GM23338 (cell line): ENCODE results near the gene NLRP1. TPM values are rescaled to one million over a fixed set of nuclear protein-coding genes. Genes with fewer than 3 reads are reported as not detected.

Experiments
- ATAC-seq: fragments of 200-7000 bp; cut with Tn5 transposase; 3 replicates; pipeline ENCODE4 v1.9.1; 2020
- DNase-seq: peaks from one replicate; pipeline ENCODE4 v3.0.0-alpha.2; 2015; ENCODE audit warnings: low spot score
- H2AFZ ChIP-seq: fragments of 200-600 bp; sonication (generic); 2 replicates; pipeline ENCODE4 v1.8.0; 2016; ENCODE audit warnings: antibody characterized with exemption, mild to moderate bottlenecking, moderate library complexity
- H3F3A ChIP-seq: fragments of 200-600 bp; sonication (generic); replicated peaks from 2 replicates; pipeline ENCODE4 v1.8.0; 2017; ENCODE audit warnings: antibody characterized with exemption, mixed run types, low read depth
- H3K27ac ChIP-seq: fragments of 200-600 bp; sonication (generic); 2 replicates; pipeline ENCODE4 v1.6.1; 2016; ENCODE audit warnings: low read depth
- H3K27me3 ChIP-seq: fragments of 200-600 bp; sonication (generic); 2 replicates; pipeline ENCODE4 v1.8.0; 2016; ENCODE audit warnings: mild to moderate bottlenecking, mixed run types, moderate library complexity; ENCODE audit not compliant: insufficient read depth
- H3K36me3 ChIP-seq: fragments of 200-600 bp; sonication (generic); 2 replicates; pipeline ENCODE4 v1.8.0; 2016; ENCODE audit warnings: mild to moderate bottlenecking; ENCODE audit not compliant: insufficient read depth
- H3K4me1 ChIP-seq: fragments of 200-600 bp; sonication (generic); 2 replicates; pipeline ENCODE4 v1.8.0; 2016; ENCODE audit warnings: mild to moderate bottlenecking, moderate library complexity; ENCODE audit not compliant: insufficient read depth
- H3K4me2 ChIP-seq: fragments of 200-600 bp; sonication (generic); 2 replicates; pipeline ENCODE4 v1.7.1; 2017; ENCODE audit warnings: mixed run types
- H3K4me3 ChIP-seq: fragments of 200-600 bp; sonication (generic); 2 replicates; pipeline ENCODE4 v1.6.1; 2016; ENCODE audit warnings: mixed run types
- H3K79me2 ChIP-seq: fragments of 200-600 bp; sonication (generic); replicated peaks from 2 replicates; pipeline ENCODE4 v1.8.0; 2017; ENCODE audit warnings: mild to moderate bottlenecking; ENCODE audit not compliant: insufficient read depth
- H3K9me2 ChIP-seq: fragments of 200-600 bp; sonication (generic); 2 replicates; pipeline ENCODE4 v1.8.0; 2017; ENCODE audit not compliant: insufficient read depth
- H4K20me1 ChIP-seq: fragments of 200-600 bp; sonication (generic); replicated peaks from 2 replicates; pipeline ENCODE4 v1.8.0; 2017; ENCODE audit warnings: mild to moderate bottlenecking; ENCODE audit not compliant: insufficient read depth
- H3K27ac Mint-ChIP-seq: 2 replicates; pipeline ENCODE4 v1.8.0; 2020; ENCODE audit warnings: inconsistent platforms, mild to moderate bottlenecking, moderate library complexity, mixed read lengths
- H3K27me3 Mint-ChIP-seq: 3 replicates; pipeline ENCODE4 v1.8.0; 2022; ENCODE audit warnings: low read depth, mild to moderate bottlenecking, moderate library complexity, mixed read lengths, inconsistent platforms; ENCODE audit not compliant: insufficient read depth, poor library complexity
- H3K36me3 Mint-ChIP-seq: 3 replicates; pipeline ENCODE4 v1.8.0; 2021; ENCODE audit warnings: low read depth, mild to moderate bottlenecking, inconsistent platforms, moderate library complexity, mixed read lengths
- H3K4me1 Mint-ChIP-seq: 3 replicates; pipeline ENCODE4 v1.8.0; 2020; ENCODE audit warnings: mild to moderate bottlenecking, inconsistent platforms, mixed read lengths
- H3K4me3 Mint-ChIP-seq: 3 replicates; pipeline ENCODE4 v1.8.0; 2021; ENCODE audit warnings: moderate library complexity, mild to moderate bottlenecking, inconsistent platforms, mixed read lengths
- H3K9me3 Mint-ChIP-seq: 3 replicates; pipeline ENCODE4 v1.8.0; 2020; ENCODE audit warnings: moderate library complexity, mild to moderate bottlenecking, inconsistent platforms, mixed read lengths
- EZH2 ChIP-seq: fragments of 200-600 bp; sonication (generic); IDR thresholded peaks from one replicate; pipeline ENCODE4 v1.8.0; 2017; ENCODE audit warnings: antibody characterized with exemption, mild to moderate bottlenecking, low read depth; ENCODE audit not compliant: unreplicated experiment
- POLR2AphosphoS5 ChIP-seq: IDR thresholded peaks from 2 replicates; pipeline ENCODE4 v1.6.1; 2016; ENCODE audit warnings: antibody characterized with exemption, low read depth
- ZNF114 ChIP-seq: fragments of 250-450 bp; sonication (Bioruptor Pico); IDR thresholded peaks from 2 replicates; pipeline ENCODE4 v1.5.0; 2020; ENCODE audit warnings: mild to moderate bottlenecking, moderate library complexity
- ZNF331 ChIP-seq: fragments of 250-450 bp; sonication (Bioruptor Pico); IDR thresholded peaks from 2 replicates; pipeline ENCODE4 v1.5.0; 2020; ENCODE audit warnings: low read depth, mild to moderate bottlenecking, moderate library complexity
- polyA plus RNA-seq: library from polyadenylated mRNA; unstranded; fragments of >200 nt; fragmentation: Nextera tagmentation; extraction: Ambion mirVana; gene quantifications from 2 replicates; pipeline ENCODE4 v1.2.1, GENCODE V29; 2016
- total RNA-seq: library from RNA; depleted of rRNA; stranded (reverse); fragments of >200 nt; shearing (Covaris generic); gene quantifications from 2 replicates; pipeline ENCODE4 v1.2.3, GENCODE V29; 2014
- TF ChIP-seq, protein P1 (sequence below), 2 experiments: fragments of 200-600 bp in 1 of 2; sonication (generic) in 1 of 2; conservative IDR thresholded peaks; 2 replicates each; pipeline versions ENCODE4 v1.5.1 to v1.6.1; 2016 to 2017; ENCODE audit warnings: antibody characterized with exemption in 2 of 2, low read depth in 2 of 2, mild to moderate bottlenecking in 2 of 2, moderate library complexity in 1 of 2
- TF ChIP-seq, protein P2 (sequence below): fragments of 250-450 bp; sonication (Bioruptor Pico); IDR thresholded peaks from 2 replicates; pipeline ENCODE4 v1.5.0; 2020; ENCODE audit warnings: mild to moderate bottlenecking, moderate library complexity
- TF ChIP-seq, protein P3 (sequence below): IDR thresholded peaks from one replicate; pipeline ENCODE4 v1.6.1; 2018; ENCODE audit warnings: antibody characterized with exemption; ENCODE audit not compliant: unreplicated experiment

NLRP1 gene
- total and polyA plus RNA-seq, 2 experiments from 2014 or later, result 7.6 to 16.2 TPM

DNA sequence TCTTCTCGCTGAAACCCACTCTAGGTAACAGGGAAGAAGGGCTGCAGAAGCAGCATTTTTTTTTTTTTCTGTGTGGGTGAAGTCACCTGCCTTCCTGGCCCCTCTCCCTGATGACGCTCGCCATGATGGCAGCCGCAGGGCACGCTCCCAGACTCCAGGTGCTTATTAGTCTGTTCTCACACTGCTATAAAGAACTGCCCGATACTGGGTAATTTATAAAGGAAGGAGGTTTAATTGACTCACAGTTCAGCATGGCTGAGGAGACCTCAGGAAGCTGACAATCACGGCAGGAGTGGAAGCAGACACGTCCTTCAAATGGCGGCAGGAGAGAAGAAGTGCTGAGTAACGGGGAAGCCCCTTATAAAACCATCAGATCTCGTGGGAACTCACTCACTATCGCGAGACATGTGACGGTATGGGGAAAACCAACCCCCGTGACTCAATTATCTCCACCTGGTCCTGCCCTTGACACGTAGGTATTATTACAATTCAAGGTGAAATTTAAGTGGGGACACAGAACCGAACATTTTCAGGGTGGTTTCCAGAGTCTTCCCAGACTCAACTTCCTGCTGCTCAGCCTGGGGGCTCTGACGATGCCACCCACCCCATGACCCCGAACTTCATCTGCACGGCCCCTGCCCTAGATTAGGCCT is 34.9 kb upstream of the NLRP1 start:
- Histone ChIP-seq H2AFZ (peak overlapping the region; percentile 52; the same call in 1 of the 2 replicates), H3K4me1 (no peaks in the 10 kb centered on the region), H3K79me2 (no peaks in the 10 kb centered on the region), H3K4me3 (no peak overlapping the region), H3K4me2 (no peak overlapping the region), H3K27ac (no peak overlapping the region), H3F3A (no peaks in the 10 kb centered on the region), H4K20me1 (no peaks in the 10 kb centered on the region), H3K9me2 (no peaks in the 10 kb centered on the region), H3K27me3 (no peaks in the 10 kb centered on the region), H3K36me3 (no peaks in the 10 kb centered on the region)
- ATAC-seq, result no peak
- Mint-ChIP-seq H3K27me3 (peaks cover 5% of the 10 kb centered on the region), H3K4me3 (no peak overlapping the region), H3K4me1 (no peaks in the 10 kb centered on the region), H3K27ac (no peak overlapping the region), H3K36me3 (no peaks in the 10 kb centered on the region), H3K9me3 (no peaks in the 10 kb centered on the region)
- no peak for DNase-seq
- no peak for TF ChIP-seq POLR2AphosphoS5
- TF ChIP-seq, protein P1, sequence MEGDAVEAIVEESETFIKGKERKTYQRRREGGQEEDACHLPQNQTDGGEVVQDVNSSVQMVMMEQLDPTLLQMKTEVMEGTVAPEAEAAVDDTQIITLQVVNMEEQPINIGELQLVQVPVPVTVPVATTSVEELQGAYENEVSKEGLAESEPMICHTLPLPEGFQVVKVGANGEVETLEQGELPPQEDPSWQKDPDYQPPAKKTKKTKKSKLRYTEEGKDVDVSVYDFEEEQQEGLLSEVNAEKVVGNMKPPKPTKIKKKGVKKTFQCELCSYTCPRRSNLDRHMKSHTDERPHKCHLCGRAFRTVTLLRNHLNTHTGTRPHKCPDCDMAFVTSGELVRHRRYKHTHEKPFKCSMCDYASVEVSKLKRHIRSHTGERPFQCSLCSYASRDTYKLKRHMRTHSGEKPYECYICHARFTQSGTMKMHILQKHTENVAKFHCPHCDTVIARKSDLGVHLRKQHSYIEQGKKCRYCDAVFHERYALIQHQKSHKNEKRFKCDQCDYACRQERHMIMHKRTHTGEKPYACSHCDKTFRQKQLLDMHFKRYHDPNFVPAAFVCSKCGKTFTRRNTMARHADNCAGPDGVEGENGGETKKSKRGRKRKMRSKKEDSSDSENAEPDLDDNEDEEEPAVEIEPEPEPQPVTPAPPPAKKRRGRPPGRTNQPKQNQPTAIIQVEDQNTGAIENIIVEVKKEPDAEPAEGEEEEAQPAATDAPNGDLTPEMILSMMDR (conservative IDR thresholded peaks at IDR 0.05; ENCODE audit: low read depth in 2 of 2), result no peak

DNA sequence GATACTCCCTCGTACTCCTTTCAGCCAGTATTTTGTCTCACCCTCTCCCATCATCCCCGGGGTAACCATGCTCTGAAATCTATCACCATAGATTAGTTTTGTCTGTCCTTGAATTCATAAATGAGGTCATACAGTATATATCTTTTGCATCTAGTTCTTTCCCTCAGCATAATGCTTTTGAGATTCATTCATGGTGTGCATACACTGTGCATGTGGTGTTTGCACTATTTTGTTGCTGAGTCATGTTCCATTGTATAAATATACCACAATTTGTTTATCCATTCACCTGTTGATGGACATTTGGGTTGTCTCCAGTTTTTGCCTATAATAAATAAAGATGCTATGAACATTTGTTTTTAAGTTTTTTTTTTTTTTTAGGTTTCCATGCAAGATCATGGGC is 34.2 kb upstream of the NLRP1 start:
- H3K27me3 Mint-ChIP-seq, result peaks cover 6% of the 10 kb centered on the region
- TF ChIP-seq ZNF331 (CRISPR knock-in tag), result no peak
- no peak for TF ChIP-seq ZNF114 (CRISPR knock-in tag)
- TF ChIP-seq EZH2, result no peak
- TF ChIP-seq, protein P2, sequence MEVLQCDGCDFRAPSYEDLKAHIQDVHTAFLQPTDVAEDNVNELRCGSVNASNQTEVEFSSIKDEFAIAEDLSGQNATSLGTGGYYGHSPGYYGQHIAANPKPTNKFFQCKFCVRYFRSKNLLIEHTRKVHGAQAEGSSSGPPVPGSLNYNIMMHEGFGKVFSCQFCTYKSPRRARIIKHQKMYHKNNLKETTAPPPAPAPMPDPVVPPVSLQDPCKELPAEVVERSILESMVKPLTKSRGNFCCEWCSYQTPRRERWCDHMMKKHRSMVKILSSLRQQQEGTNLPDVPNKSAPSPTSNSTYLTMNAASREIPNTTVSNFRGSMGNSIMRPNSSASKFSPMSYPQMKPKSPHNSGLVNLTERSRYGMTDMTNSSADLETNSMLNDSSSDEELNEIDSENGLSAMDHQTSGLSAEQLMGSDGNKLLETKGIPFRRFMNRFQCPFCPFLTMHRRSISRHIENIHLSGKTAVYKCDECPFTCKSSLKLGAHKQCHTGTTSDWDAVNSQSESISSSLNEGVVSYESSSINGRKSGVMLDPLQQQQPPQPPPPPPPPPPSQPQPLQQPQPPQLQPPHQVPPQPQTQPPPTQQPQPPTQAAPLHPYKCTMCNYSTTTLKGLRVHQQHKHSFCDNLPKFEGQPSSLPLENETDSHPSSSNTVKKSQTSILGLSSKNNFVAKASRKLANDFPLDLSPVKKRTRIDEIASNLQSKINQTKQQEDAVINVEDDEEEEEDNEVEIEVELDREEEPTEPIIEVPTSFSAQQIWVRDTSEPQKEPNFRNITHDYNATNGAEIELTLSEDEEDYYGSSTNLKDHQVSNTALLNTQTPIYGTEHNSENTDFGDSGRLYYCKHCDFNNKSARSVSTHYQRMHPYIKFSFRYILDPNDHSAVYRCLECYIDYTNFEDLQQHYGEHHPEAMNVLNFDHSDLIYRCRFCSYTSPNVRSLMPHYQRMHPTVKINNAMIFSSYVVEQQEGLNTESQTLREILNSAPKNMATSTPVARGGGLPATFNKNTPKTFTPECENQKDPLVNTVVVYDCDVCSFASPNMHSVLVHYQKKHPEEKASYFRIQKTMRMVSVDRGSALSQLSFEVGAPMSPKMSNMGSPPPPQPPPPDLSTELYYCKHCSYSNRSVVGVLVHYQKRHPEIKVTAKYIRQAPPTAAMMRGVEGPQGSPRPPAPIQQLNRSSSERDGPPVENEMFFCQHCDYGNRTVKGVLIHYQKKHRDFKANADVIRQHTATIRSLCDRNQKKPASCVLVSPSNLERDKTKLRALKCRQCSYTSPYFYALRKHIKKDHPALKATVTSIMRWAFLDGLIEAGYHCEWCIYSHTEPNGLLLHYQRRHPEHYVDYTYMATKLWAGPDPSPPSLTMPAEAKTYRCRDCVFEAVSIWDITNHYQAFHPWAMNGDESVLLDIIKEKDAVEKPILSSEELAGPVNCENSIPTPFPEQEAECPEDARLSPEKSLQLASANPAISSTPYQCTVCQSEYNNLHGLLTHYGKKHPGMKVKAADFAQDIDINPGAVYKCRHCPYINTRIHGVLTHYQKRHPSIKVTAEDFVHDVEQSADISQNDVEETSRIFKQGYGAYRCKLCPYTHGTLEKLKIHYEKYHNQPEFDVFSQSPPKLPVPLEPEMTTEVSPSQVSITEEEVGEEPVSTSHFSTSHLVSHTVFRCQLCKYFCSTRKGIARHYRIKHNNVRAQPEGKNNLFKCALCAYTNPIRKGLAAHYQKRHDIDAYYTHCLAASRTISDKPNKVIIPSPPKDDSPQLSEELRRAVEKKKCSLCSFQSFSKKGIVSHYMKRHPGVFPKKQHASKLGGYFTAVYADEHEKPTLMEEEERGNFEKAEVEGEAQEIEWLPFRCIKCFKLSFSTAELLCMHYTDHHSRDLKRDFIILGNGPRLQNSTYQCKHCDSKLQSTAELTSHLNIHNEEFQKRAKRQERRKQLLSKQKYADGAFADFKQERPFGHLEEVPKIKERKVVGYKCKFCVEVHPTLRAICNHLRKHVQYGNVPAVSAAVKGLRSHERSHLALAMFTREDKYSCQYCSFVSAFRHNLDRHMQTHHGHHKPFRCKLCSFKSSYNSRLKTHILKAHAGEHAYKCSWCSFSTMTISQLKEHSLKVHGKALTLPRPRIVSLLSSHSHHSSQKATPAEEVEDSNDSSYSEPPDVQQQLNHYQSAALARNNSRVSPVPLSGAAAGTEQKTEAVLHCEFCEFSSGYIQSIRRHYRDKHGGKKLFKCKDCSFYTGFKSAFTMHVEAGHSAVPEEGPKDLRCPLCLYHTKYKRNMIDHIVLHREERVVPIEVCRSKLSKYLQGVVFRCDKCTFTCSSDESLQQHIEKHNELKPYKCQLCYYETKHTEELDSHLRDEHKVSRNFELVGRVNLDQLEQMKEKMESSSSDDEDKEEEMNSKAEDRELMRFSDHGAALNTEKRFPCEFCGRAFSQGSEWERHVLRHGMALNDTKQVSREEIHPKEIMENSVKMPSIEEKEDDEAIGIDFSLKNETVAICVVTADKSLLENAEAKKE (CRISPR knock-in tag), result no peak
- TF ChIP-seq, protein P3, sequence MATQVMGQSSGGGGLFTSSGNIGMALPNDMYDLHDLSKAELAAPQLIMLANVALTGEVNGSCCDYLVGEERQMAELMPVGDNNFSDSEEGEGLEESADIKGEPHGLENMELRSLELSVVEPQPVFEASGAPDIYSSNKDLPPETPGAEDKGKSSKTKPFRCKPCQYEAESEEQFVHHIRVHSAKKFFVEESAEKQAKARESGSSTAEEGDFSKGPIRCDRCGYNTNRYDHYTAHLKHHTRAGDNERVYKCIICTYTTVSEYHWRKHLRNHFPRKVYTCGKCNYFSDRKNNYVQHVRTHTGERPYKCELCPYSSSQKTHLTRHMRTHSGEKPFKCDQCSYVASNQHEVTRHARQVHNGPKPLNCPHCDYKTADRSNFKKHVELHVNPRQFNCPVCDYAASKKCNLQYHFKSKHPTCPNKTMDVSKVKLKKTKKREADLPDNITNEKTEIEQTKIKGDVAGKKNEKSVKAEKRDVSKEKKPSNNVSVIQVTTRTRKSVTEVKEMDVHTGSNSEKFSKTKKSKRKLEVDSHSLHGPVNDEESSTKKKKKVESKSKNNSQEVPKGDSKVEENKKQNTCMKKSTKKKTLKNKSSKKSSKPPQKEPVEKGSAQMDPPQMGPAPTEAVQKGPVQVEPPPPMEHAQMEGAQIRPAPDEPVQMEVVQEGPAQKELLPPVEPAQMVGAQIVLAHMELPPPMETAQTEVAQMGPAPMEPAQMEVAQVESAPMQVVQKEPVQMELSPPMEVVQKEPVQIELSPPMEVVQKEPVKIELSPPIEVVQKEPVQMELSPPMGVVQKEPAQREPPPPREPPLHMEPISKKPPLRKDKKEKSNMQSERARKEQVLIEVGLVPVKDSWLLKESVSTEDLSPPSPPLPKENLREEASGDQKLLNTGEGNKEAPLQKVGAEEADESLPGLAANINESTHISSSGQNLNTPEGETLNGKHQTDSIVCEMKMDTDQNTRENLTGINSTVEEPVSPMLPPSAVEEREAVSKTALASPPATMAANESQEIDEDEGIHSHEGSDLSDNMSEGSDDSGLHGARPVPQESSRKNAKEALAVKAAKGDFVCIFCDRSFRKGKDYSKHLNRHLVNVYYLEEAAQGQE, result no peak

More for the DNA sequence above, 34.2 kb upstream of the NLRP1 start:
- H3K4me1 ChIP-seq, result no peaks in the 10 kb centered on the region
- no peak overlapping the region for H3K4me3 ChIP-seq
- no peak overlapping the region for H3K27ac Mint-ChIP-seq
- DNase-seq (no peak), ATAC-seq (no peak)
- H2AFZ ChIP-seq, result 0 out of 2 replicates have a peak overlapping the region, but pooled peaks have one; percentile 52
- H3K27me3 ChIP-seq, result no peaks in the 10 kb centered on the region
- H3F3A ChIP-seq, result no peaks in the 10 kb centered on the region
- H3K36me3 ChIP-seq, result no peaks in the 10 kb centered on the region
- no peak overlapping the region for H3K4me2 ChIP-seq
- no peak overlapping the region for H3K4me3 Mint-ChIP-seq
- no peak overlapping the region for H3K27ac ChIP-seq
- H3K79me2 ChIP-seq, result no peaks in the 10 kb centered on the region
- no peaks in the 10 kb centered on the region for H3K36me3 Mint-ChIP-seq
- H3K4me1 Mint-ChIP-seq, result no peaks in the 10 kb centered on the region
- H3K9me3 Mint-ChIP-seq, result no peaks in the 10 kb centered on the region
- H3K9me2 ChIP-seq, result no peaks in the 10 kb centered on the region
- no peaks in the 10 kb centered on the region for H4K20me1 ChIP-seq
